Liver (tissue), 9 donors: ENCODE data around the gene MOB1A. TPM values are rescaled to one million over a fixed set of nuclear protein-coding genes. Genes with fewer than 3 reads are reported as not detected.

ENCODE experiments used
- DNase-seq: peaks from one replicate; pipeline ENCODE4 v3.0.0-alpha.2; 2017; ENCODE audit warnings: low spot score
- H3K27ac ChIP-seq, 2 donors: one replicate each; pipeline ENCODE4 v1.7.0; 2013; ENCODE audit warnings: inconsistent platforms in 2 of 2, low read length in 2 of 2, control low read depth in 1 of 2, low read depth in 1 of 2, mild to moderate bottlenecking in 1 of 2
- H3K27me3 ChIP-seq, 4 donors: one replicate each; pipeline versions ENCODE4 v1.6.1 to v1.7.0; 2013; ENCODE audit warnings: low read length in 3 of 4, inconsistent platforms in 1 of 4, mild to moderate bottlenecking in 1 of 4, moderate library complexity in 1 of 4; ENCODE audit not compliant: control insufficient read depth in 4 of 4, insufficient read depth in 4 of 4
- H3K36me3 ChIP-seq, 4 donors: one replicate each; pipeline versions ENCODE4 v1.6.1 to v1.7.0; 2013; ENCODE audit warnings: low read length in 3 of 4, mild to moderate bottlenecking in 3 of 4, low read depth in 1 of 4, moderate library complexity in 1 of 4; ENCODE audit not compliant: control insufficient read depth in 4 of 4, insufficient read depth in 3 of 4
- H3K4me1 ChIP-seq, 4 donors: one replicate each; pipeline versions ENCODE4 v1.6.1 to v1.7.0; 2013; ENCODE audit warnings: low read length in 3 of 4, mild to moderate bottlenecking in 3 of 4, moderate library complexity in 1 of 4; ENCODE audit not compliant: control insufficient read depth in 4 of 4, insufficient read depth in 4 of 4
- H3K4me3 ChIP-seq, 3 donors: one replicate each; pipeline versions ENCODE4 v1.6.1 to v1.7.0; 2013; ENCODE audit warnings: low read length in 3 of 3, control low read depth in 1 of 3, low read depth in 1 of 3, mild to moderate bottlenecking in 1 of 3
- H3K9ac ChIP-seq, 2 donors: one replicate each; pipeline ENCODE4 v1.7.0; 2013; ENCODE audit warnings: low read length in 2 of 2, mild to moderate bottlenecking in 2 of 2, moderate library complexity in 2 of 2, control low read depth in 1 of 2, low read depth in 1 of 2
- H3K9me3 ChIP-seq, 4 donors: one replicate each; pipeline versions ENCODE4 v1.6.1 to v1.7.0; 2013; ENCODE audit warnings: low read length in 3 of 4; ENCODE audit not compliant: control insufficient read depth in 4 of 4
- CTCF ChIP-seq: fragments of 150-350 bp; IDR thresholded peaks from 2 replicates; pipeline ENCODE4 v1.5.1; 2017; ENCODE audit warnings: improper control_type of control experiment, low read depth, low read length; ENCODE audit not compliant: missing input control
- EGR1 ChIP-seq, 2 donors: IDR thresholded peaks; 2 replicates each; pipeline ENCODE4 v1.6.1; 2016 to 2018; ENCODE audit warnings: antibody characterized with exemption in 2 of 2, low read depth in 2 of 2
- FOXA1 ChIP-seq: IDR thresholded peaks from 2 replicates; pipeline ENCODE4 v1.6.1; 2016; ENCODE audit warnings: antibody characterized with exemption
- FOXA2 ChIP-seq: IDR thresholded peaks from 2 replicates; pipeline ENCODE4 v1.6.1; 2016; ENCODE audit warnings: antibody characterized with exemption
- GABPA ChIP-seq, 2 donors: IDR thresholded peaks in 1 of 2; conservative IDR thresholded peaks in 1 of 2; 2 replicates each; pipeline ENCODE4 v1.6.1; 2016; ENCODE audit warnings: antibody characterized with exemption in 2 of 2, mild to moderate bottlenecking in 1 of 2, moderate library complexity in 1 of 2
- HNF4A ChIP-seq, 2 donors: conservative IDR thresholded peaks; 2 replicates each; pipeline ENCODE4 v1.6.1; 2016; ENCODE audit warnings: antibody characterized with exemption in 2 of 2, mild to moderate bottlenecking in 2 of 2
- HNF4G ChIP-seq: IDR thresholded peaks from 2 replicates; pipeline ENCODE4 v1.6.1; 2016; ENCODE audit warnings: antibody characterized with exemption
- JUND ChIP-seq, 2 donors: IDR thresholded peaks; 2 replicates each; pipeline ENCODE4 v1.6.1; 2016; ENCODE audit warnings: antibody characterized with exemption in 2 of 2
- NR2F2 ChIP-seq: IDR thresholded peaks from 2 replicates; pipeline ENCODE4 v1.6.1; 2016; ENCODE audit warnings: antibody characterized with exemption
- RAD21 ChIP-seq, 2 donors: IDR thresholded peaks; 2 replicates each; pipeline ENCODE4 v1.6.1; 2016; ENCODE audit warnings: antibody characterized with exemption in 2 of 2, mild to moderate bottlenecking in 2 of 2
- REST ChIP-seq: IDR thresholded peaks from 2 replicates; pipeline ENCODE4 v1.6.1; 2016; ENCODE audit warnings: antibody characterized with exemption, mild to moderate bottlenecking
- RXRA ChIP-seq, 2 donors: IDR thresholded peaks; 2 replicates each; pipeline ENCODE4 v1.6.1; 2017 to 2018; ENCODE audit warnings: antibody characterized with exemption in 2 of 2, mild to moderate bottlenecking in 1 of 2
- SP1 ChIP-seq: IDR thresholded peaks from 2 replicates; pipeline ENCODE4 v1.6.1; 2018; ENCODE audit warnings: antibody characterized with exemption, mild to moderate bottlenecking
- TAF1 ChIP-seq: conservative IDR thresholded peaks from 2 replicates; pipeline ENCODE4 v1.6.1; 2016; ENCODE audit warnings: antibody characterized with exemption, mild to moderate bottlenecking
- YY1 ChIP-seq: IDR thresholded peaks from 2 replicates; pipeline ENCODE4 v1.6.1; 2016; ENCODE audit warnings: antibody characterized with exemption, mild to moderate bottlenecking
- ZBTB33 ChIP-seq: IDR thresholded peaks from 2 replicates; pipeline ENCODE4 v1.6.1; 2016; ENCODE audit warnings: antibody characterized with exemption
- WGBS: extraction: QIAGEN DNeasy Blood & Tissue Kit; methylation state at CpG from one replicate; pipeline ENCODE4 v1.1.7; 2013; 5-methylcytosine and 5-hydroxymethylcytosine counted together
- polyA plus RNA-seq, 2 donors: library from polyadenylated mRNA; stranded (reverse) in 1 of 2; unstranded in 1 of 2; fragments of 200-250 nt in 1 of 2; fragments of >200 nt in 1 of 2; fragmentation: Nextera tagmentation in 1 of 2; extraction: Ambion mirVana in 1 of 2; gene quantifications; one replicate each; pipeline versions ENCODE4 v1.2.1 to v1.2.3, GENCODE V29; 2013 to 2015
- total RNA-seq, 2 donors: library from RNA; depleted of rRNA; stranded (reverse); fragments of >200 nt; gene quantifications; one replicate each; pipeline ENCODE4 v1.2.3, GENCODE V29; 2014
- TF ChIP-seq, protein P1 (sequence below): IDR thresholded peaks from 2 replicates; pipeline ENCODE4 v1.6.1; 2016; ENCODE audit warnings: antibody characterized with exemption
- TF ChIP-seq, protein P2 (sequence below): IDR thresholded peaks from 2 replicates; pipeline ENCODE4 v1.6.1; 2016; ENCODE audit warnings: antibody characterized with exemption
- donor health status: healthy.
- donor health status: healthy.
- donor health status: healthy.
- donor health status: healthy.
- donor health status: healthy.

MOB1A gene
- total and polyA plus RNA-seq, 4 donors, result 15.5 to 44.7 (median 23.0) TPM

DNA sequence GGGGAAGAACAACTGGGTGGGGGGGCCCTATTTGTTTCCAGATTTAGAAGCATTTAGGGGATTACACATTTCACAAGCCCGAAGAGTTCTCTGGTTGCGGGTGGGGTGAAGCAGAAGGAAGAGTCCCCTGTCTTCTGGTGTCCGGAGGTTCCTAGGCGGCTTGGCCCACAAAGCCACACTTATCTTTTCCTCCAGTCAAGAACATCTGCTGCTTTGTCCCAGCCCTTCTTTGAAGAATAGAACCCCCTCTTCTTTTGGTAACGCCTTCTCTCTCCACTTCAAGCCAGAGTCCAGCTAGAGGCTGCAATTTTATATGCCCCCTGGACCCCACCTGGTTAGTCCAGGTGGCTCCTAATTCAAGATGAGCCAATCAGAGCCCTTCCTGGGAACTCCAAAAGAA is 46.8 kb downstream of the MOB1A start:
- peaks cover 0 to 2% (median 0%) of the 10 kb centered on the region in 4 donors for H3K27me3 ChIP-seq
- no peak overlapping the region for H3K9ac ChIP-seq
- WGBS, result 97% methylated on average over 5 of the region's 5 CpGs
- TF ChIP-seq, protein P1, sequence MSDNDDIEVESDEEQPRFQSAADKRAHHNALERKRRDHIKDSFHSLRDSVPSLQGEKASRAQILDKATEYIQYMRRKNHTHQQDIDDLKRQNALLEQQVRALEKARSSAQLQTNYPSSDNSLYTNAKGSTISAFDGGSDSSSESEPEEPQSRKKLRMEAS, result no peak
- TF ChIP-seq NR2F2 (no peak), GABPA (IDR thresholded peaks at IDR 0.05 in 1 of 2, conservative IDR thresholded peaks at IDR 0.05 in 1 of 2) (no peak), RAD21 (IDR thresholded peaks at IDR 0.05) (no peak), SP1 (no peak), JUND (IDR thresholded peaks at IDR 0.05) (no peak), HNF4G (no peak), FOXA2 (no peak), HNF4A (conservative IDR thresholded peaks at IDR 0.05) (no peak), REST (no peak), TAF1 (no peak), ZBTB33 (no peak), EGR1 (IDR thresholded peaks at IDR 0.05; ENCODE audit: low read depth in 2 of 2) (no peak), YY1 (no peak), FOXA1 (no peak), RXRA (IDR thresholded peaks at IDR 0.05) (no peak), CTCF (no peak)
- TF ChIP-seq, protein P2, sequence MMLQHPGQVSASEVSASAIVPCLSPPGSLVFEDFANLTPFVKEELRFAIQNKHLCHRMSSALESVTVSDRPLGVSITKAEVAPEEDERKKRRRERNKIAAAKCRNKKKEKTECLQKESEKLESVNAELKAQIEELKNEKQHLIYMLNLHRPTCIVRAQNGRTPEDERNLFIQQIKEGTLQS, result no peak
- no peaks in the 10 kb centered on the region for H3K4me1 ChIP-seq
- no peak overlapping the region for H3K4me3 ChIP-seq
- DNase-seq, result no peak
- no peak overlapping the region for H3K27ac ChIP-seq
- peaks cover 0 to 4% (median 2%) of the 10 kb centered on the region in 4 donors for H3K9me3 ChIP-seq
- peaks cover 0 to 12% (median 6%) of the 10 kb centered on the region in 4 donors for H3K36me3 ChIP-seq
